GM19240 (cell line): ENCODE measurements around the gene C13orf46.

Experiments used
- DNase-seq: peaks from one replicate; pipeline ENCODE4 v3.0.0; 2011; ENCODE audit warnings: low spot score; ENCODE audit not compliant: insufficient read length

C13orf46 gene

GRCh38 chr13:113972451-113973217 lies 1.2 kb downstream of the C13orf46 start:
- DNase-seq = no peak

GRCh38 chr13:113971471-113972231 lies 2.2 kb downstream of the C13orf46 start:
- DNase-seq = no peak

GRCh38 chr13:113970810-113971470 lies 2.9 kb downstream of the C13orf46 start:
- no peak for DNase-seq

GRCh38 chr13:113969973-113970611 lies 3.8 kb downstream of the C13orf46 start:
- DNase-seq = no peak

- DNase-seq = no peak
Measured at GRCh38 chr13:113969311-113969972, 4.4 kb downstream of the C13orf46 start.

- DNase-seq = no peak
Measured at GRCh38 chr13:113968463-113969310, 5.2 kb downstream of the C13orf46 start.

- DNase-seq = no peak
Measured at GRCh38 chr13:113967729-113968462, 6.0 kb downstream of the C13orf46 start.

GRCh38 chr13:113967206-113967720 lies 6.6 kb downstream of the C13orf46 start:
- no peak for DNase-seq

- DNase-seq = no peak
Measured at GRCh38 chr13:113965968-113966884, 7.7 kb downstream of the C13orf46 start.

- no peak for DNase-seq
Measured at GRCh38 chr13:113965383-113965874, 8.4 kb downstream of the C13orf46 start.

GRCh38 chr13:113964251-113964995 lies 9.5 kb downstream of the C13orf46 start:
- no peak for DNase-seq

GRCh38 chr13:113963376-113963775 lies 10.5 kb downstream of the C13orf46 start:
- no peak for DNase-seq

GRCh38 chr13:113962975-113963374 lies 10.9 kb downstream of the C13orf46 start:
- DNase-seq = no peak

- DNase-seq = no peak
Measured at GRCh38 chr13:113962386-113962785, 11.5 kb downstream of the C13orf46 start.

- DNase-seq = no peak
Measured at GRCh38 chr13:113960276-113960948, 13.5 kb downstream of the C13orf46 start.

GRCh38 chr13:113959198-113959597 lies 14.7 kb downstream of the C13orf46 start:
- DNase-seq = no peak

- DNase-seq = no peak
Measured at GRCh38 chr13:113958373-113958772, 15.5 kb downstream of the C13orf46 start.
